Frontal cortex (tissue), 4 donors: ENCODE results near the gene PCCA. TPM values are rescaled to one million over a fixed set of nuclear protein-coding genes. Genes with fewer than 3 reads are reported as not detected.

ENCODE experiments used
- DNase-seq, 2 donors: peaks; one replicate each; pipeline ENCODE4 v3.0.0; 2012; ENCODE audit warnings: low spot score in 2 of 2
- FAIRE-seq: peaks from 2 replicates; lab custom pipeline; 2012; peaks lifted over from hg19 to GRCh38; lab: Jason Lieb, UNC
- total RNA-seq: library from RNA; depleted of rRNA; stranded (reverse); fragments of >200 nt; gene quantifications from one replicate; pipeline ENCODE4 v1.2.3, GENCODE V29; 2014
- donor health status: control.
- donor health status: control.
- donor health status: control.

Gene PCCA
- total RNA-seq, 1 donor from 2014 or later: 413 TPM

GRCh38 chr13:100525453-100526317 lies 436.8 kb downstream of the PCCA start:
- no peak for DNase-seq
- no peak for FAIRE-seq

DNA sequence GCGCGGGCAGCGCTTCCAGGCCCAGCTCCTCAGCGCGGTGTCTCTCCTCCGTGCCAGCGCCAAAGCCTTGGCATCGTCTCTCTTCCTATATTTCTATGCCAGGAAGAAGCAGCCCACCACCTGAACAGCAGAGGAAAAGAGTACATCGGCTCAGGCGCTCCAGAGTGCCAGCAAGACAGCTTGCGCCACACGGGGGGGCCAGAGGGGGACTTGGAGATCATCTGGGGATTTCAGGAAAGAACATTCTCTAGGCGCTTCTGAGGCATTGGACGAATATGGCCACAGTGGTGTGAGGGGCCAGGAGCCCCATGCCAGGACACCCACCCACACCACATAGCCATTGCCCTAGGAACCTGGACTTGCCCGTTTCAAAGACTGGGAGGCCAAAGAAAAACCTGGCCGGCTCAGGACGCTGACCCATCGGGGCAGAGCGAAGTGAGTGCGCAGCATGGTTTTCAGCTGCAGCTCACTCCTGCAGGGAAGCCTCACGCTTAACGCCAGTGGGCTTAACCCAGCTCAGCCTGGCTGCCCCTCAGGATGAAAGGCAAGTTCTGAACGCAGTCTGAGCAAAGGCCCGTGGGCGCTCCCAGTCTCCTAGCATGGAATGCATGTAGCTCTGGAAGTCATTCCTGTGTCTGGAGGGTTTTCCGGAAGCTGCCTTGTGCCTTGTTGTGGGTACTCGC lies 437.6 kb downstream of the PCCA start:
- DNase-seq (no peak), FAIRE-seq (no peak)

DNA sequence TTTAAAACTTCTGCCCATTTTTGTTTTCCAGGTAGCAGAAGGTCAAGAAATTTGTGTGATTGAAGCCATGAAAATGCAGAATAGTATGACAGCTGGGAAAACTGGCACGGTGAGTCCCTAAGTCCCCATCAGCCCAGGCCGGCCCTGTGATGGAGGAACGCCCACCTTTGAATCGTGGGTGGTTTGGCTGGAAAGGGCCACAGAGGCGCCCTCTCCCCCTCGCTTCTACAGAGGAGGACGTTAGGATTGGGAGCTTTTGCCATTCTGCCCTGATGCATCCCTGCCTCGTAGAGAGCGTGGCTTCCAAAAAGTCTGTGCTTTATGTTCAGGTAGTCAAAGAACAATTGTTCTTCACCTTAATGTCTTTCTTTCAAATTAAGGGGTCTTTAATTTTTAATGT lies 438.8 kb downstream of the PCCA start:
- FAIRE-seq (no peak), DNase-seq (no peak)

DNA sequence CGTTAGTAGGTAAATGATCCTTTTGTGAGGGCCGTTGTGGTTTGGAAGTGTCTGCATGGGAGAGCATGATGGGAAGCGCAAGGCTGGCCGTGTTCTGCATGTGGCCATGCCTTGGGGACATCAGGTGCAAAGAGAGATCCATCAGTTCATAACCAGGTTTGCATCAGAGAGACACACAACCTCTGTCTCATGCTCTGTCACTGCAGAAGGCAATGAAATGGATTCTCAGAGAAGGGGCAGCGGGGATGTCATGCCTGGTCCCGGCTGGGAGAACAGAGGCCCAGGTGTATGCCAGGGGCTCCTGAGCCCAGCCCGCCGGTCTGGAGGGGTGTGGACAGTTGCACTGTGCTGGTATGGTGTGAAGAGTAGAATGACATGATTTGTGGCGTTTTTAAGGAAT lies 439.5 kb downstream of the PCCA start:
- FAIRE-seq (no peak), DNase-seq (no peak)

GRCh38 chr13:100528820-100529219 lies 439.9 kb downstream of the PCCA start:
- FAIRE-seq: no peak

GRCh38 chr13:100529666-100530377 lies 440.9 kb downstream of the PCCA start:
- FAIRE-seq (no peak), DNase-seq (no peak)

More at GRCh38 chr13:100528820-100529219, 439.9 kb downstream of the PCCA start:
- DNase-seq: no peak

GRCh38 chr13:100530671-100531213 lies 441.8 kb downstream of the PCCA start:
- FAIRE-seq (no peak), DNase-seq (peak in 1 of 2 donors; percentile 40)

- FAIRE-seq (no peak), DNase-seq (no peak)
Observed at GRCh38 chr13:100532090-100532766, 443.3 kb downstream of the PCCA start.

DNA sequence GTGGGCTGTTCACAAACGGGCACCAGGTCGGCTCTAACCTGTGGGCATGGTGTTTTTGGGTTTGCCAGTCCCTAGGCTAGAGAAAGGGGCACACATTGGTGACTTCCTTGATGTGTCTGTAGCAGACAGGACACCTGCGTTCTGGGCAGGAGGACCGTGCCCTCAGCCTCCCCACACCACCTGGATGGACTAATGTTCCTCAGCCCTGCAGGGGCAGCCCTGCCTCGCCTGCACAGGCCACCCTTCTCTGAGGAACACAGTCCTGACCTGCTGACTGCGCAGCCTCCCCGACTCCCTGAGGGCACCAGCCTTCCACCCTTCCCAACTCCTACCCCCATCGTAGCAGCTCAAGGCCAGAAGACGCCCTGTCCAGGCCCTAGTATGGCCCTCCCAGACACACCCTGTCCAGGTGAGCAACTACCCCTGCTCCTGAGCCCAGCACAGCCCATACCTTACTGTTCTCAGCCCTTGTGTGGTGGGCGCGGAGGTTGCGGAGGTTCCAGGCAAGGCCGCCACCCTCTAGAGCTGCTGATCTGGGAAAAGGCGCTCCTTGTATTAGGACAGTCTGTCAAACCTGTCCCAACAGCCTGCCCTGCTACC lies 444.0 kb downstream of the PCCA start:
- DNase-seq: no peak

DNA sequence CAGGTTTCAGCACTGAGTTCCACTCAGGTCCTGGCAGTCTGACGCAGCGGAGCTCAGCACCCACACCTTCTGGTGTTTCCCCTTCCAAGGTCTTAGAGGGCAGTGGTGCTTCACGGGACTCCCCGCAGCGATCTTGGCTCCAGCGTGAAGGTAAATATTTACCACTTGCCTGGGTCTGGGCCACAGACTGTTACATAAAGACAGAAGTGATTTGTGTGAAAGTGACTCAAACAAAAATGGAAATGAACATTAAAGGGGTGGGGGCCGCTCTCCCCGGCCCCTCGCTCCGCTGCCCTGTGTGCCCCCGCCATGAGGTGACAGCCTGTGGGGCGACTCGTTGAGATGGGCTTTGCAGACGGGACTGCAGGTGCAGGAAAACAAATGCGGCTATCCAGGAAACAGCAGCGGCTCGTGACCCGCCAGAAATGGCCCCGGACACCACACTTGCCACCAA lies 444.7 kb downstream of the PCCA start:
- DNase-seq (no peak), FAIRE-seq (no peak)

More for the DNA sequence above, 444.0 kb downstream of the PCCA start:
- FAIRE-seq: no peak

DNA sequence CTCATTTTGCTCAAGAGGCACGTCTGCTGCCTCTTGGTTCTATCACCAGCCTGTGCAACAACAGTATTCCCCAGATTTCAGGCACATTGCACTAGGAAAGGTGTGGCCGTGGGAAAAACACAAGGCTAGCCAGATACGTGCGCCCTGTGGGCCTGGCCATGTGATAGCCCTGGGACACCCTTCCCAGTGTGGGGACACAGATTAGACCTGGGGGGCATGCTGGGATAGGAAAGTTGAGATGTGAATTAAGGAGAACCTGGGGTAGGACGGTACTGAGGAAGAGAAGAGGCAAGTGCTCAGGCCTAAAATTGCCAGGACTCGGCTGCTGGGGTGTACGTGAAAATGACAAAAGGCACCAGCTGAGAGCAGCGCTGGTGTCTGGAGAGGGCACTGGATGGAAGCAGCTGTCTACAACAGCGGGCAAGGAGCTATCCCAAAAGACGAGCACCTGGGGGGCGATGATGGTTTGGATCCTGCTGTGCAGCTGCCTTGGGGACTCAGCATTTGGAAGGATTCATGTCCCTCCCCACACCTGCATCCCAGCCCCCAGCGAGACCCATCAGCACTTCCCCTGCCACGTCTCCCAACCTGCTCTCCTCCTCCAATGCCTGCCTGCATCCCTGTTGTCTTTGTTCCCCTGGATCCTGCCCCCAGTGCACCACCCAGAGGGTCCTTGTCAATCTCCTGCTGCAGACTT lies 445.4 kb downstream of the PCCA start:
- FAIRE-seq (no peak), DNase-seq (no peak)

- no peak for DNase-seq
- FAIRE-seq: no peak
Observed at GRCh38 chr13:100534911-100535310, 446.0 kb downstream of the PCCA start.

DNA sequence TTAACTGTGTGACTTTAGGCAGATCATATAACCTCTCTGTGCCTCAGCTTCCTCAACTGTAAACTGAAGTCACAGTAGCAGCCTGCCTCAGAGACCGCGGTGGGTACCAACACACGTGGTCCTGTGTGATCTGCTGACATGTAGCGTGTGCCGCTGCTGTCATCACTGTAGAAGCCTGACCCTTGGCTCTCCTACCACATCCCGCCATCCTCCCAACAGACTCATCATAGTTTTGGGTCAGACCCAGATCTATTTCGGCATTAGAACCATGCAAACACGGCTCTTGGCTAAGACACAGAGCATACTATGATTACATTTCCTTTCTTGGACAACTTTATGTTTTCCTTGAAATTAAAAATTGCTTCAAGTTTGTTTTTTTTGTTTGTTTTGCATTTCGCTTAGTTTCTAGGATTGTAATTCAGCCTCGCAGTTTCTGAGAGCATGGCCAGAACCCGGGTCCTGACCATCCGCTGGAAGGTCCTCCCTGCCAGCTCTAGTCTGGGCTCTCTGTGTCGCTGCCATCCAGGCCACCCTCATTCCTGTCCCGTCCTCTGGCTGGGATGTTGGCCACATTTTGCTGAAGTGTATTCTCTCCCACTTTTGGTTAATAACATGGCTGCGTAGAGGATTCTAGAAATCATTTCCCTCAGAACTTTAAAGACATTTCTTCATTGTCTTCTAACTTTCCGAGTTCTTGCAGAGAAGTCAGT lies 446.7 kb downstream of the PCCA start:
- no peak for FAIRE-seq
- no peak for DNase-seq

- no peak for FAIRE-seq
- no peak for DNase-seq
Observed at GRCh38 chr13:100536643-100537180, 447.8 kb downstream of the PCCA start.

GRCh38 chr13:100537486-100537885 lies 448.6 kb downstream of the PCCA start:
- DNase-seq: no peak
- FAIRE-seq: no peak

DNA sequence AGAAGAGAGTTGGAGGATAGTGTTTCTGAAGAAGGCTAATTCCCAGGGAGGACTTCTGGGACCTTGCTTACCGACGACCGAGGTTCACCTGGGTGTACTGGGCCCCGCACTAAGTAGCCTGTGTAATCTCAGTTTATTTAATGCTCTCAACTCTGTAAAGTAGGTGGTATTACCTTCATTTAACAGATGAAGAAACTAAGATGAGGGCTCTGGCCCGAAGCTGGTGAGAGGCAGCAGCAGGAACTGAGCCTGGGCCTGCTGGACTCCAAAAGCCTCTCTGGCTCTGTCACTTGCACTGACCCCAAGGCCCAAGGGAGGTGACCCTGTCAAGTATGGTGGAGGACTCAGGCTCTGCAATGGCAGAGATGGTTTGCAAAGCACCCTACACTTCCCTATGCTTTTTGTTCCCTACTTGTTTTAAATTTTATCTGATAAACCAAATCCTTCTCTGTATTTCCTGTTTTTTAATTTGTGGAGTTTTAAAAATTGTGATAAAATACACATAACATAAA lies 449.1 kb downstream of the PCCA start:
- FAIRE-seq (no peak), DNase-seq (no peak)

DNA sequence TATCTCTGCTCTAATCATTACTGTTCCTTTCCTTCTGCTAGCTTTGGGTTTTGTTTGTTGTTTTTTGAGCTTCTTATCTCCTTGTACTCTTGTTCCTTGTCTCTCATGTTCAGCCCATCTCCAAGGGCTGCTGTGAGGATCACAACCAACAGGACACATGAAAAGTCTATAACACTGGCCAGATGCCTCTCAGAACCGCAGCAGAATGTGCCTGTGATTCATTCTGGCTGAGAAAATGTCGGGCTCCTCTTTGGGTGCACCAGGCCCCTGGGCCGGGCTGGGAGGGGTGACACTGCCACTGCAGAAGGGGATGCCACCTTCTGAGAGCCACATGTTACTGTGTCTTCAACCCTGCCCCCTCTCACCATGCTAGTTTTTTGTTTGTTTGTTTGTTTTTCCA lies 451.7 kb downstream of the PCCA start:
- DNase-seq (no peak), FAIRE-seq (no peak)
